Measurements from ENCODE around the gene CALB2.

CALB2 gene

DNA sequence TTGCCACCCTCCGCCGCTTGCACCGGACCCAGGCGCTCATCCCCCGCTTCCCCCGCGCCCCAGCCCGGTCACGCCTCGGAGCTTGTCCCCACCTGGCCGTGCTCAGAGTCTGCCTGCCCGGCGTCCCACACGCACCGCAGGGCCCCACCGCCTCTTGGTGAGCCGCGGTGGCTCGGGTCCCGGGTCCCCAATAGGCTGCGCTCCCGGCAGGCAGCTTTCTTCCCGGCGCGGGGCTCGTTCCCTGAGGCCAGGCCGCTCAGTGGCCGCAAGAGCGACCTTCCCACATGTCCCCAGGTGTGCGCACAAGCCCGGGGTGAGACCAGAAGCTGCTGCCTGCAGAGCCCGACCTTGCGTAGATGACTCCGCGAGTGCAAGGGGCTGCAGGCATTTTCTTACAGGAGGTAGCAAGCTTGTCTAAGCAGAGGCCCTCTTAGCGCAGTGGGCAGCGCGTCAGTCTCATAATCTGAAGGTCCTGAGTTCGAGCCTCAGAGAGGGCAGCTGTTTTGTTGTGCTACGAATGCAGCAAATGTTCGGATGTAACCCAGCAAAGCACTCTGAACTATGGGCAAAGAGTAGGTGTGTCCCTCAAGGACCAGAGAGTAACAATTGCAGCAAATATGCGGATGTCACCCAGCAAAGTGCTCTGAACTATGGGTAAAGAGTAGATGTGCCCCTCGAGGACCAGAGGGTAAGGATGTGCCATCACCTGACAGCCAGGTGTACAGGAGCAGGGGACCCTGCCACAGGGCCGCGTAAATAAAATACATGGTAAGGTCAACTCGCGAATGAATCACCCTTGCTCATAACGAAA is 67.8 kb downstream of the CALB2 start:
- no peak for DNase-seq (ENCODE audit: low read depth)

DNA sequence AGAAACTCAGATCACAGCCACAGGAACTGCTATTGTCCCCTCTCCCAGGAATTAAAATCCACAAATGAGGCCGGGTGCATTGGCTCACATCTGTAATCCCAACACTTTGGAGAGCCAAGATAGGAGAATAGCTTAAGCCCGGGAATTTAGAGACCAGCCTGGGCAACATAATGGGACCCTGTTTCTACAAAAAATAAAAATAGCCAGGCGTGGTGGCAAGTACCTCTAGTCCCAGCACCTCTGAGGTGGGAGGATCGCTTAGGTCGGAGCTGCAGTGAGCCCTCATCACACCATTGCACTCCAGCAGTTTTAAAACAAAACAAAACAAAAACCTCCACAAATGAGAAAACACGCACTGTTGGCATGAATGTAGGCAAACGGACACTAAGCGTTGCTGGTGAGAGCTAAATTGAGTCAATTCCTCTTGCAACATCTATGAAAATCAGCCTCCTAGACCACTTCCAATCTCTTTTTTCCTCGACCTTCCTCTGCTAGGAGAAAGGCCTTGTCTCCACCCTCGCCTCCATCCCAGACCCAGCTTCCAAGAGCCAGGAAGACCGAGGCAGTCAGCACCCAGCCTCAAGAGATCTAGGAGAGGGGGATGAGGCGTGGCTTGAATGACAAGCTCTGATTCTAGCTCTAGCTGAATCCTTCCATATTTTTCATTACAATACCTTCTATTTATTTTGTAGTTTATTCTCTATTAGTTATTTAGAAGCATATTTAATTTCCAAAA is 68.5 kb downstream of the CALB2 start:
- no peak for DNase-seq (ENCODE audit: low read depth)

DNA sequence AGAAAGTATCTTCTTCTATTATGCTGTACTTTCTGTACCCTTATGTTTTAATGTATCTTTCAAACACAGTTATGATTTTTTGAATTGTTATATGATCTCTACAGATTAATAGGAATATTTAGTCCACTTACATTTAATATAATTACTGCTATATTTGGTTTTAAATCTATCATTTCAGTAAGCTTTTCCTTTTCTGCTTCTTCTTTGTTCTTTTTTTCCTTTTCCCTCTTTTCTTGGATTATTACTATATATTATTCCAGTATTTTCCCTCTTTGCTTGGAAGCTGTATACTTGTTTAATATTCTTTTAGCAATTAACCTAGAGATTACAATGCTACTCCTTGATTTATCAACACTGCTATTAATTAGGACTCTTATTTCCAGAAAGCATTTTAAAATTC is 69.9 kb downstream of the CALB2 start:
- no peak for DNase-seq (ENCODE audit: low read depth)

DNA sequence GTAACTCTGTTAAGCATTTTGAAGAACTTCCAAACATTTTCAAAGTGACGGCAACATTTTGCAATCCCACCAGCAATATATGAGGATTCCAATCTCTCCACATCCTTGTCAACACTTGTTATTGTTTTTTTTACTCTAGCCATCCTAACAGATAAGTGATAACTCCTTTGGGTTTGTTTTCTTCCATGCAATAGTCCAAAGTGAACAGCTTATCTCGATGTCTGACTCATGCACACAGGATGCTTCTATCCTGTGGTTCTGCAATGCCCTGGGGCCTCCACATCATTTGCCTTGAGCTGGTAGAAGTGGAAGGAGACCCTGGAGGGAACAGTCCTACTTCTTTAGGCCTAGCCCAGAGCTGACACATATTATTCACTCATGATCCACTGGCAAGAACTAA is 70.4 kb downstream of the CALB2 start:
- no peak for DNase-seq (ENCODE audit: low read depth)

DNA sequence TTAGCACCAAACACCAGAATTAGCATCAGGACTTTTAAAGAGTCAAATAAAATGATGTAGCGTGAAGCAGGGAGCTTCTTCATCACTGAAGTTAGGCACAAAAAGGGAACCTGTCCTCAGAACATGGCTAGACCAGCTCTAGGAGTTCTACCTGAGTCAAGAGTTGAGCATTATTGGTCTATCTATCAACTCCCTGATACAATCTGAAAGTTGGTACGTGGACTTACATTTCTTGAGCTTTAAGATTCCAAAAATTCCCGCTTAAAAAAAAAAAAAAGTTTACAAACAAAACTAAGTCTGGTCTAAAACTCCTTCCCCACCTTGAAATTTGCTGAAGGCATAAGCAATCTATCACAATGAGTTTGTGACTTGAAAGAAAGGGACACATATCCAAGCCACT is 71.1 kb downstream of the CALB2 start:
- DNase-seq (ENCODE audit: low read depth): no peak

DNA sequence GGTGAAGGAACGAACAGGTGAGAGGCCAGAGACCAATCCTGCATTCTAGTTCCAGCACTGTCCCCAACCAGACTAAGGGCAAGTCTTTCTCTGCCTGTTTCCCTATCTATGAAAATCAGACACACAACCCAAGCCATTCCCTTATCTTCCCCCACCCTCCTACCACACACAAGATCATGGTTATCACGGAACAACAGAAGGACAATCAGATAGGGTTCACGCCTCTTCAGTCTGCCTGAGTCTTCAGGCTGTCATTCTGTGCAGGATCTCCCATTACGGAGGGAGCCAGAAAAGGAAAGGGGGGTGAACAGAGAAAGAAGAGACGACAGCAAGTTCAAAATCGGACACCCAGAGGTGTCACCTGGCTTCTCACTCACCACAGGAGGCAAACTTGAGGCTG is 72.2 kb downstream of the CALB2 start:
- DNase-seq (ENCODE audit: low read depth): no peak

DNA sequence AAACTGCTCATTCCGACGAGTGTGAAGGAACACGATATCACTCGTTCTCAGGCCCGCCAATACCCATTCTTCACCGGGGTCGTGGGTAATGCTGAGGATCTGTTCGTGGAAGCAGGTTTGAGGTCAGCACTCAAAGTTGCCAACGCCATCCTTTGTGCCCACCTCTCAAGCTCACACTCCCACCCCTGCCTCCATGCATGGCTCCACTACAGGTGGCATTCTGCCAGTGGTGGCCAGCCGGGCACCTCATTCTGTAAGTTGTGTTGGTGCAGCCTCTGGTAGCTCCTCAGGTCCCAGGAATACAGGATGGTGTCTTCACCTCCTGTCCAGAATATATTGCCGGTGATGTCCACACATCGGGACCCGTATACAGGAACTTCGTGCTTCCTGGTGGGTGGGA is 72.7 kb downstream of the CALB2 start:
- no peak for DNase-seq (ENCODE audit: low read depth)

DNA sequence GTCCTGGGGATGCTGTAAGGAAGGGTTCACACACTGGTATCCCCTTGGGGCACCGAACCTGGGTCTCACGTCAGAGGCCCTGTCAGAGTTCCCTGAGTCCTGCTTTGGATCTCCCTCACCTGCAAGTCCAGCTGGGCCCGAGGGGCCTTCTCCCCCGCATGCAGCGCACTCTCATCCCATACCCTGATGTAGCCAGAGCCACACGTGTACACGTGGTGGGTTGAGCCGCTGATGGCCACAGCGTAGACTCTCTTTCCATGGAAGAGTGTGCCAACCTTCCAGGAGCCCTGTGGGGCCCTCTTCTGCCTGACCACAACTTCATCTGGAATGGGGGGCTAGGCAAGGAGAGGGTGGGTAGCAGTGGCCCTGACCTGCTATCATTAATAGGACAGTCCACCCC is 73.5 kb downstream of the CALB2 start:
- no peak for DNase-seq (ENCODE audit: low read depth)

DNA sequence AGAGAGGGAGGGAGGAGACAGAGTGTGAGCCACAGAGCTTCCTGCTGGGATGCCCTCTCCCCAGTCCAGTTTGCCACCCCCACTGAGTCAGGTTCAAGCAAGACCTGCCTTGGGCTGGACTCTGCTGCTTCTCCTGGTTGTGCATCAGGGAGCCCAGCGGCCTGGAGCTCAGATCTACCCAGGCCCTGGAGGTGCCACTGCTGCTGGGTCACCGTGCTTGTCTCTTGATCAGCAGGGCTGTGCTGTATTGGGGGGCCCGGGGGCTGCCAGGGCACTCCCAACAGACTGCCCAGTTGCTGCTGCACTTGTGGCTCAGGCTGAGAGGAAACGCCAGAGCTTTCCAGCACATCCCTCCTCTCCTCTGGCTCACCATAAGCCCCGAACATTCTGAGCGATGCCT is 74.4 kb downstream of the CALB2 start:
- DNase-seq (ENCODE audit: low read depth): no peak

DNA sequence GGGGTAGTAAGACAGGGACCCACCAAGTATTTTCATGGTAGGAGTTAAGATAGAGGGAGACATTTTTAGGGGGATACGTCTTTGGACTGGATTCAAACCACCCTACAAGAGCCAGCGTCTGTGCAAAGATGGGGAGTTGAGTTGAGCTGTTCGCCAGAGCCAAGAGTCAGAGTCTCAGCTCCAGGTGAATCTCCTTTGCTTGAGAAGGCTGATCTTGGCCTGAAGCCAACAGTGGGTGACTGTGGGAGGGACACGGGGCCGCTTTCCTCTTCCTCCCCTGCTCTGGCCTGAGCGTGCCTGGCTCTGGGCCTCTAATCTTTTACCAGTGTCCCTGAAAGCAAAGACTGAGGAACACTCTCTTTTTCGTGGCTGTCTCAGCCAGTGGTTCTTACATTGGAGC is 78.0 kb downstream of the CALB2 start:
- DNase-seq (ENCODE audit: low read depth): no peak

DNA sequence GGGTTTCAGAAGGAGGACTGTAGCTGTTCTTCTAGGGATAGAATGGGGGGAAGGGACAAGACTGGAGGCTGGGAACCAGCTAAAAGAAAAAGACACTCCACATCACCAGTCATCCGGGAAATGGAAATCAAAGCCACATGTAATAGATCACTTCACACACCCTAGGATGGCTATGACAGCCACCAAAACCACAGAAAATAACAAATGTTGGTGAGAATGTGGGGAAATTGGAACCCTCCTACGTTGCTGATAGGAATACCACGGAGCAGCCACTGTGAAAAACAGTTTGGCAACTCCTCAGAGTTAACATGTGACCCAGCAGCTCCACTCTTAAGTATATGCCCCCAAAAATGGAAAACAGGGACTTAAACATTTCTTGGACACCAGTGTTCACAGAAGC is 81.0 kb downstream of the CALB2 start:
- DNase-seq (ENCODE audit: low read depth): no peak

Measured in stimulated activated CD8-positive, alpha-beta memory T cell treated with anti-CD3 and anti-CD28 coated beads, Interleukin-12 subunit alpha, Interleukin-12 subunit beta, amount 100 ng/mL, for 4 hours (primary cell).